ENCODE measurements around the gene KCNG2. TPM values are rescaled to one million over a fixed set of nuclear protein-coding genes. Genes with fewer than 3 reads are reported as not detected.

Gene KCNG2
- total RNA-seq, 1 donor from 2014 or later = 0.46 TPM

DNA sequence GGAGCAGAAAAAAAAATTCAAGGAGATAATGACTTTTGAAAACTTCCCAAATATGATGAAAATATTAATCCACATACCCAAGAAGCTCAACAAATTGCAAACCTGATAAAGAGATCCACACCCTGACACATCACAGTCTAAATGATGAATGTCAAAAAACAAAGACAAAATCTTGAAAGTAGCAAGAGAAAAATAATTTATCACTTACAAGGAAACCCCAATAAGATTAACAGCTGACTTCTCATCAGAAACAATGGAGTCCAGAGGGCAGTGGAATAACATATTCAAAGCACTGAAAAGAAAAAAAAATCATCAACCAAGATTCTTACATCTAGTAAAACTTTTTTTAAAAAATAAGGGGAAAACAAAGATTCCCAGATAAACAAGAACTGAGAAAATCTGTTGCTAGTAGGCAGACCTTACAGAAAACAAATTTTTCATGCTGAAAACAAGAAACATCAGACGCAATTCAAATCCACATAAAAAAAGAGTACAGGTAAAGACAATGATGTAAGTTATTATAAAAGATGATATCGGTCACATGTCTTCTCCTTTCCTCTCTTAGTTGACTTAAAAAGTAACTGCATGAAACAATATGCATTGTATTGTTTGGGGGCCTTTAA, 132.4 kb downstream of the KCNG2 start:
- ATAC-seq (no peak), DNase-seq (no peak)
- Histone ChIP-seq H3K4me1 (peaks cover 8% of the 10 kb centered on the region), H3K36me3 (peaks cover 11% of the 10 kb centered on the region), H3K9me3 (peaks cover 30% of the 10 kb centered on the region), H3K27ac (no peak overlapping the region), H3K4me3 (no peak overlapping the region), H3K27me3 (no peaks in the 10 kb centered on the region)
- intact Hi-C loops (cut with DNase I) = no loop called here
- TF ChIP-seq CTCF (IDR thresholded peaks at IDR 0.05) = no peak

DNA sequence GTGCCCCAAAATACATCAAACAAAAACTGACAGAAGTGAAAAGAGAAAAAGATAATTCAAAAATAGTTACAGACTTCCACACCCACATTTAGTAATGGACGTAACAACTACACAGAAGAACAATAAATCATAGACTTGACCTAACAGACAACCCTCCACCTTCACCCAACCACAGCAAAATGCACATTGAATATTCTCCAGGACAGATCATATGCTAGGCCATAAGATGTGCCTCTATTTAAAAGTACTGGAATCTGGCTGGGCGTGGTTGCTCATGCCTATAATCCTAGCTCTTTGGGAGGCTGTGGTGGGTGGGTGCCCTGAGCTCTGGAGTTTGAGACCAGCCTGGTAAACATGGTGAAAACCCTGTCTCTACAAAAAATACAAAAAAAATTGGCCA, 133.7 kb downstream of the KCNG2 start:
- ATAC-seq (no peak), DNase-seq (no peak)
- H3K36me3 ChIP-seq = peaks cover 11% of the 10 kb centered on the region
- intact Hi-C loops (cut with DNase I) = no loop called here
- no peak overlapping the region for H3K27ac ChIP-seq
- peaks cover 30% of the 10 kb centered on the region for H3K9me3 ChIP-seq
- no peaks in the 10 kb centered on the region for H3K27me3 ChIP-seq
- H3K4me3 ChIP-seq = no peak overlapping the region
- no peak for TF ChIP-seq CTCF (IDR thresholded peaks at IDR 0.05)
- H3K4me1 ChIP-seq = peaks cover 12% of the 10 kb centered on the region

- no peak for ATAC-seq
- no peak overlapping the region for H3K4me3 ChIP-seq
- no peak for DNase-seq
- no peaks in the 10 kb centered on the region for H3K27me3 ChIP-seq
- H3K4me1 ChIP-seq = peaks cover 12% of the 10 kb centered on the region
- peaks cover 11% of the 10 kb centered on the region for H3K36me3 ChIP-seq
- no peak for TF ChIP-seq CTCF (IDR thresholded peaks at IDR 0.05)
- peaks cover 30% of the 10 kb centered on the region for H3K9me3 ChIP-seq
- intact Hi-C loops (cut with DNase I) = no loop called here
- no peak overlapping the region for H3K27ac ChIP-seq
Measured at GRCh38 chr18:79932907-79933306, 135.2 kb downstream of the KCNG2 start.

GRCh38 chr18:79933765-79934164, 136.0 kb downstream of the KCNG2 start:
- H3K4me3 ChIP-seq = no peak overlapping the region
- no peak overlapping the region for H3K27ac ChIP-seq
- peak; percentile 79 for ATAC-seq
- H3K27me3 ChIP-seq = no peaks in the 10 kb centered on the region
- H3K4me1 ChIP-seq = peaks cover 19% of the 10 kb centered on the region
- intact Hi-C loops (cut with DNase I) = no loop called here
- DNase-seq = peak; percentile 64
- H3K36me3 ChIP-seq = peaks cover 11% of the 10 kb centered on the region
- peaks cover 30% of the 10 kb centered on the region for H3K9me3 ChIP-seq
- peak; percentile 30 for TF ChIP-seq CTCF (IDR thresholded peaks at IDR 0.05)

DNA sequence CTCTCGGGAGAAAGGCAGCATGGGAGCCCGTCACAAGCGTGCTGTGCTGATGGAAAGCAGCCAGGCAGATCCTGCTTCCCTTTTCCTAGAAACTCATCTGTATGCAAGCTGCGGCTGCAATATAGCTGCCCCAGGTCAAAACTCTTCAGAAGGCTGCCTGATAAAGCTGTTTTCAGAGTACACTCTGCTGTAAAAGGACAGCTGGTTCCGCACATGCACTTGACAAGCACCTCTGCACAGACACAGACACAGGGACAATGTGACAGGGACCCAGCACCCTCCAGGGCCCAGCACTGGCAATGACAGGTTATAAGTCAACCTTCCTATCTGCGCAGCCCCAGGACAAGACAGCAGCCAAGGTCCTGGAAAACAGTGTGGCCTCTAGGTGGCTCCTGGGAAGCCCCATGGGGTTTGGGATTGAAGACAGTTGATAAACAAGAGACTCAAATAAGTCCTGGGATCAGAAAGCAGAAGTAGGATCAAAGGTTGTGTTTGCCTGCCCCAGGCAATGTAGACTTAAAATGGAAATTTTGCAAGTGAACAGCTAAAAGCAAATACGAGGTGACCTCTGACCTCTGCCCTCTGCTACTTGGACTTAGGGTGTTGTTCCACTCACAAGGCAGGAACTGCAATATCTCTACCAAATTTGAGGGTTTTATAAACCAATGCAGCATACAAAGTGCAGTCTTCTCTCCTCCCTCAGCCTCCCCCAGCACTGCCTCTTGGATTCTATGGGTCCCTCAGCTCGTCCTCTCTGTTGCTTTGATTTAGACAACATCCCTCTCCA, 136.8 kb downstream of the KCNG2 start:
- Histone ChIP-seq H3K27me3 (no peaks in the 10 kb centered on the region), H3K36me3 (peaks cover 6% of the 10 kb centered on the region), H3K4me3 (no peak overlapping the region), H3K9me3 (peaks cover 25% of the 10 kb centered on the region), H3K4me1 (peaks cover 19% of the 10 kb centered on the region), H3K27ac (no peak overlapping the region)
- ATAC-seq (peak; percentile 66), DNase-seq (peak; percentile 49)
- intact Hi-C loops (cut with DNase I) = no loop called here
- TF ChIP-seq CTCF (IDR thresholded peaks at IDR 0.05) = no peak
